ENCODE results near the gene C20orf173. TPM values are rescaled to one million over a fixed set of nuclear protein-coding genes. Genes with fewer than 3 reads are reported as not detected.
"Not testable (repeated sequence)": the region's sequence is repeated elsewhere in the genome, so short reads cannot be mapped to it uniquely, and the experiment has no call there.

The C20orf173 gene
- total RNA-seq, 4 donors from 2014 or later: not detected

DNA sequence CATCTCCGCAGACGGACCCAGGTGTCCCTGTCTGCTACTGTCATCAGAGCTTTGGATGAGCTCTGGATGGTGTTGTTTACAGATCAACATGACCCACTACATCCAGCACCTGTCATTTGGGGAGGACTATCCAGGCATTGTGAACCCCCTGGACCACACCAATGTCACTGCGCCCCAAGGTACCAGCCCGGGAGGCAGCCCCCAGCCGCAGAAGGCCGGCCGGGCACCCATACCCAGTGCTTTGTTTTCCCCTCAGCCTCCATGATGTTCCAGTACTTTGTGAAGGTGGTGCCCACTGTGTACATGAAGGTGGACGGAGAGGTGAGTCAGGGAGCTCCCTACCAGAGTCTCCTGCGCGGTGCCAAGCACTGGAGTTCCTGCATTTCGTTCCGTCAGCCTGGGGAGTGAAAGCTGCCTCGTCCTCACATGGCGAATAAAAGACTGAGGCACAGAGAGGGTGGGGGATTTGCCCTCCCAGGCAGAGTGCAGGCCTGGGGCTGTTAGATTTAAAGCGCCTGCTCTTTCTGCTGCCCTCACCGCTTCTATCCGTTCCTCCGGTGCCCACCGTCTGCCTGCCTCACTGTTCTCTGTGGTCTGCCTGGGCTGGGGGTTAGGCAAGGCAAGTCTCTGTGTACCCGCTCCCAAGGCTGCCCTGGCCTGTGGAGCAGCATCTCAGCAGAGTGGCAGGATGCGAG lies 26.6 kb upstream of the C20orf173 start:
- intact Hi-C loops (cut with DNase I; ENCODE audit: low total_unique reads): no loop called here
- TF ChIP-seq, protein P1, sequence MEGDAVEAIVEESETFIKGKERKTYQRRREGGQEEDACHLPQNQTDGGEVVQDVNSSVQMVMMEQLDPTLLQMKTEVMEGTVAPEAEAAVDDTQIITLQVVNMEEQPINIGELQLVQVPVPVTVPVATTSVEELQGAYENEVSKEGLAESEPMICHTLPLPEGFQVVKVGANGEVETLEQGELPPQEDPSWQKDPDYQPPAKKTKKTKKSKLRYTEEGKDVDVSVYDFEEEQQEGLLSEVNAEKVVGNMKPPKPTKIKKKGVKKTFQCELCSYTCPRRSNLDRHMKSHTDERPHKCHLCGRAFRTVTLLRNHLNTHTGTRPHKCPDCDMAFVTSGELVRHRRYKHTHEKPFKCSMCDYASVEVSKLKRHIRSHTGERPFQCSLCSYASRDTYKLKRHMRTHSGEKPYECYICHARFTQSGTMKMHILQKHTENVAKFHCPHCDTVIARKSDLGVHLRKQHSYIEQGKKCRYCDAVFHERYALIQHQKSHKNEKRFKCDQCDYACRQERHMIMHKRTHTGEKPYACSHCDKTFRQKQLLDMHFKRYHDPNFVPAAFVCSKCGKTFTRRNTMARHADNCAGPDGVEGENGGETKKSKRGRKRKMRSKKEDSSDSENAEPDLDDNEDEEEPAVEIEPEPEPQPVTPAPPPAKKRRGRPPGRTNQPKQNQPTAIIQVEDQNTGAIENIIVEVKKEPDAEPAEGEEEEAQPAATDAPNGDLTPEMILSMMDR (IDR thresholded peaks at IDR 0.05): no peak
- 95 to 96% methylated on average over 21 of the region's 21 CpGs for WGBS, 2 donors
- H3K4me3 ChIP-seq (ENCODE audit: low read depth, poor library complexity, severe bottlenecking): no peak overlapping the region
- no peak for DNase-seq (ENCODE audit: low spot score in 2 of 2)

DNA sequence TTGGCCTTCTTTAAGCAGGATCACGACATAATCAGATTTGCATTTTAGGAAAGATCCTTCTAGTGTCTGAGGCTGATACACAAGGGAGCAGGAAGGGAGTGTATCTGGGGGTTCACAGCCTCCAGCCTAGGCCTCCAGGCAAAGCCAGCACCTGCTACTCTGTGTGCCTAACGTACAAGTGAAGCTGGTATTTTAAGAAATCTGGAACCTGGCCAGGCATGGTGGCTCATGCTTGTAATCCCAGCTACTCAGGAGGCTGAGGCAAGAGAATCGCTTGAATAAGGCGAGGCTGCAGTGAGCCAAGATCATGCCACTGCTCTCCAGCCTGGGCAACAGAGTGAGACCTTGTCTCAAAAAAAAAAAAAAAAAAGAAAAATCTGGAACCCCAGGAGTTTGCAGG lies 26.0 kb upstream of the C20orf173 start:
- intact Hi-C loops (cut with DNase I; ENCODE audit: low total_unique reads); H3K4me3 ChIP-seq (ENCODE audit: low read depth, poor library complexity, severe bottlenecking); DNase-seq (ENCODE audit: low spot score in 2 of 2): not testable (repeated sequence)
- WGBS, 2 donors: 71 to 75% methylated on average over 4 of the region's 4 CpGs

DNA sequence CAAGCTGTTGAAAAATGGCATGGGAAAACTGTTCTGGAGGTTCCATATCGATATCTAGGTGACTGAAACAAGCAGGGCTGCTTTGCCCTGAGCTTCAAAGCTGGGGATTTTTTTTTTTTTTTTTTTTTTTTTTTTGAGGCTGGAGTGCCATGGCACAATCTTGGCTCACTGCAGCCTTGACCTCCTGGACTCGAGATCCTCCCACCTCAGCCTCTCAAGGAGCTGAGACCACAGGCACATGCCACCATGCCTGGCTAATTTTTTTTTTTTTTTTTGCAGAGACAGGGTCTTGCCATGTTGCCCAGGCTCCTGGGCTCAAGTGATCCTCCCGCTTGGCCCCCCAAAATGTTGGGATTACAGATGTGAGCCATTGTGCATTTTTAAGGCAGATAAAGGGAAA lies 23.5 kb upstream of the C20orf173 start:
- no peak for DNase-seq (ENCODE audit: low spot score in 2 of 2)
- intact Hi-C loops (cut with DNase I; ENCODE audit: low total_unique reads): no loop called here
- H3K4me3 ChIP-seq (ENCODE audit: low read depth, poor library complexity, severe bottlenecking): no peak overlapping the region
- TF ChIP-seq POLR2A (IDR thresholded peaks at IDR 0.05): no peak
- TF ChIP-seq, protein P1 (IDR thresholded peaks at IDR 0.05): no peak
- 96 to 97% methylated on average over 3 of the region's 3 CpGs for WGBS, 2 donors

DNA sequence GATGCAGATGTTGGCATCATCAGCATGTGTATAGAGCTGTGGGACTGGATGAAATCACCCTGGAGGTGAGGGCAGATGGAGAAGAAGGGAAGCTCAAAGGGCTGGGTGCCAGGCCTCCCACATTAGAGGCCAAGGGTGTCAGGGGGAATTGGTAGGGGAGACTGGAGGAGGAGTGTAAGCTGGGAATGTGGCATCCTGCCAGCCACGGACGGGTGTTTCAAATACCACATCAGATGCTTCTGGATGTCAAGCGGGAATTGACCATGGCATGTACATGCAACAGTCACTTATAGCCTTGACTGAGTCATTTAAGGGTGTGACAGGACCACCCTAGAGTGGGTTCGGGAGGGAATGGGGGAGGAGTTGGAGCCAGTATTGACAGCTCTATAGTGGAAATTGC lies 22.1 kb upstream of the C20orf173 start:
- H3K4me3 ChIP-seq (ENCODE audit: low read depth, poor library complexity, severe bottlenecking): no peak overlapping the region
- WGBS, 2 donors: 66 to 72% methylated on average over 4 of the region's 4 CpGs
- TF ChIP-seq, protein P1 (IDR thresholded peaks at IDR 0.05): no peak
- no peak for TF ChIP-seq POLR2A (IDR thresholded peaks at IDR 0.05)
- DNase-seq (ENCODE audit: low spot score in 2 of 2): no peak
- intact Hi-C loops (cut with DNase I; ENCODE audit: low total_unique reads): no loop called here

DNA sequence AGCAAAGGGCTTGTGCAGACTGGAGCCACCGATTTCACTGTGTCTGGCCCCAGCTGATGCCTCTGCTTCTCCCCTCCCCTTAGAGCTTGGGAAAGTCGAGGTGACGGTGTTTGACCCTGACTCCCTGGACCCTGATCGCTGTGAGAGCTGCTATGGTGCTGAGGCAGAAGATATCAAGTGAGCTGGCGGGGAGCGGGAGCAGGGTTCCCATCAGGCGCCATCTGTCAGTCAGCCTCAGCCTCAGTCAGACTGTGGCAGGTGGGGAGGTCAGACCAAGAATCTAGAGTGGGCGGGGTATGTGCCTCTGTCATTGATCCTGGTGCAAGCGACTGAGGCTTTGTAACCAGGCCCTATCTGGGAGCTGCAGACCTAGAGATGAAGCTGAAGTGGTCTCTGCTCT lies 17.9 kb upstream of the C20orf173 start:
- H3K4me3 ChIP-seq (ENCODE audit: low read depth, poor library complexity, severe bottlenecking): no peak overlapping the region
- no peak for TF ChIP-seq POLR2A (IDR thresholded peaks at IDR 0.05)
- TF ChIP-seq, protein P1 (IDR thresholded peaks at IDR 0.05): no peak
- 95% methylated on average over 8 of the region's 9 CpGs for WGBS, 2 donors
- intact Hi-C loops (cut with DNase I; ENCODE audit: low total_unique reads): no loop called here
- DNase-seq (ENCODE audit: low spot score in 2 of 2): no peak

DNA sequence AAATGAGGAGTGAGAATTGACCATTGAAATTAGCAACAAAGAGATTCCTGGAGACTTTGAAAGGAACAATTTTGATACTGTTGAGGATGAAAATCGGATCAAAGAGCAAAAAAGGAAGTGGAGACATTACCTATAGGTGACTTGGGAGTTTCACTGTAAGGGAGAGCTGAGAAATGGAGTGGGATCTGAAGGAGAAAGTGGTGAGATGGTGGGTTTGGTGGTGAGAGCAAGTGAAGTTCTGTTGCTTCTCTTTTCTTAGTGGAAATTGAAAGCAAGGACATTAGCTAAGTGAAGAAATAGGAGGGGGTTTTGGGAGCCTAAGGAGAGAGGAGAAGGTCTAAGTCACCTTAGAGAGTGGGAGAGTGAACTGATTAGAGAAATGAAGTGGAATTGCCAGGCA lies 16.7 kb upstream of the C20orf173 start:
- no peak for DNase-seq (ENCODE audit: low spot score in 2 of 2)
- H3K4me3 ChIP-seq (ENCODE audit: low read depth, poor library complexity, severe bottlenecking): no peak overlapping the region
- WGBS, 2 donors: 79 to 80% methylated on average over 1 of the region's 1 CpG
- TF ChIP-seq, protein P1 (IDR thresholded peaks at IDR 0.05): no peak
- no peak for TF ChIP-seq POLR2A (IDR thresholded peaks at IDR 0.05)
- intact Hi-C loops (cut with DNase I; ENCODE audit: low total_unique reads): no loop called here

DNA sequence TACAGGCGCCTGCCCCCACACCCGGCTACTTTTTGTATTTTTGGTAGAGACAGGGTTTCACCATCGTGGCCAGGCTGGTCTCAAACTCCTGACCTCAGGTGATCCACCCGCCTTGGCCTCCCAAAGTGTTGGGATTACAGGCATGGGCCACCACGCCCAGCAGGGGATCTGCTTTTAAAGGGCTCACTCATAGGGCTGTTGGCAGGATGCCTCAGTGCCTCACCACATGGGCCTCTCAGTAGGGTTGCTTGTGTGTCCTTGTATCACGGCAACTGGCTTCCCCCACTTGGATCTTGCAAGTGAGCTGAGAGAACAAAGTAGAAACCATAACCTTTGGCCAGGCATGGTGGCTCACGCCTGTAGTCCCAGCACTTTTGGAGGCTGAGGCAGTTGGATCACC lies 15.5 kb upstream of the C20orf173 start:
- WGBS, 2 donors: 97 to 98% methylated on average over 6 to 7 of the region's 7 CpGs
- DNase-seq (ENCODE audit: low spot score in 2 of 2); intact Hi-C loops (cut with DNase I; ENCODE audit: low total_unique reads); H3K4me3 ChIP-seq (ENCODE audit: low read depth, poor library complexity, severe bottlenecking): not testable (repeated sequence)

All from lower leg skin (tissue), 4 donors.